GM19238 (cell line): ENCODE results near the gene STAMBP.
A peak's percentile ranks its signal among the peaks of the same experiment; 100 is the strongest.
"Not testable (repeated sequence)": the region's sequence is repeated elsewhere in the genome, so short reads cannot be mapped to it uniquely, and the experiment has no call there.

Experiments
- DNase-seq: peaks from one replicate; pipeline ENCODE4 v3.0.0; 2011; ENCODE audit warnings: low spot score; ENCODE audit not compliant: insufficient read length

STAMBP gene

DNA sequence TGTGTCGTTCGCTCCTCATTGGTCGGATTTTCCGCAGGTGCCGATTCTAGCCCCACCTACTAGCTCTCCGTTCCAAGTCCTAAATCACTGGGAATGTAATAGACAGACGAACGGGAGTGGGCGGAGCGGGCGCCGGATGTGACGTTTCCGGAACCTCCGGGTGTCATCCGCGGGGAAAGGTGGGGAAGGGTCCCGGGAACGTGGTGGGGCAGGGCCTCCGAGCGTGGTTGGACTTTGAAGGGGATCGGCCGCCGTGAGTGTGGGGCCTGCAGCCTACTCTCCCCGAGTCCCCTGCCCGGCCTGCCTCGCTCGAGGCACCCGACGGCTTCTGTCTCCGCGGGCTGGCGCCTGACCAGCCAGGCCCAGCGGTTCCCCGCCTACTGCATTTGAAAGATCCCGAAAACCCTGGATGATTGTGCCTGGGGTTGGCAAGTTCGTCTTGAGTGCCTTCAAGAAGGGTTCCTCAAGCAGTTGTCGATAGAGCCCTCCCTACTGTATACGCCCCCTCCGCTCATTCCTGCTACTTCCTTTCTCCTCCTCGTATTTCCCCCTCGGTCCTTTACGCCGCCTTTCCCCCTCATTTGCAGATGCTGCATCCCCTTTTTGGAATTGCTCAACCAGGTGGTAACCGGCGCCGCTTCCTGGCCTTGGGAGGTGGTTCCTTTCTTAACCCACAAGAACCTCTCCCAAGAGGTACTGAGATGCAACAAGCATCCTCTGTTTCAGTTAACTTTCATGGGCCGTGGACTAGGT, at the start of gene STAMBP:
TSS of gene STAMBP (plus strand) at position 144 of the 753 bp plus-strand sequence. CDS start 1,896 bp downstream, outside the sequence.
- peak; percentile 80 for DNase-seq

DNA sequence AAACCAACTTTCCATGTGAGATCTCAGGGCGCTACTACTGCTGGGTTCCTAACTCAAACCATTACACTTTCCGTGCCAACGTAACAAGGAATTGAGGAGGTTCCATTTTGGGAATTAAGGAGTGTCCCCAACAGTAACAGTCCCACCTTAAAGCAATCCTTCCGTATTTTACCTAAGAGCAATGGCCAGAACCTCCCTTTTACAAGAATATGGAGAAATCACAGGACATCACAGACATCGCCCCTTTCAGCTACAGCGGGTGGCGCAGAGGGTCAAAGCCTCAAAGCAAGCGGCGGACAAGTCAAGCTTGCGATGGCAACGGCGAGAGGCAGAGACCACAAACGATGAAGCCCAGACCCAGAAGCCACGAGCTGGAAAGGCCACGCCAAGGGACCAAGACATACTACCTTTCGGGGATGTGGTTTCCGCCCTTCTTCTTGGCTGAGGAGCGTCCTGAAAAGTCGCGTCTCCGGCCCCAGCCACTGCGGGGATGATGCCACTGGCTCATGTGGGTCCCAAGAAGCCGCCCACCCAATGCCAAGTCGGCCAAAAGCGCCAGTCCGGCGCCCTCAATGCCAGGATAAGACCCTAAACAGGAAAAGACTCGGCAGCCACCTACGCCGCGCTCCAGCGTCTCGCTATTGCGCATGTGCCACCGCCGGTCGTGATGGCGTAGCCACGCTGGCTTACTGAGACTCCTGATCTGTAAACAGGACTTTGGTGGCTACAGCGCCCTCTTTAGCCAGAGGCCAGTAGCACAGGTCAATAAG, 49.1 kb upstream of the STAMBP start, which contains the start of gene DUSP11:
TSS of gene DUSP11 (minus strand) at position 637 of the 770 bp plus-strand sequence. CDS start at position 508, 129 bp downstream.
- peak; percentile 84 for DNase-seq

- DNase-seq, result no peak
Observed at GRCh38 chr2:73780237-73780582, 48.6 kb upstream of the STAMBP start.

DNA sequence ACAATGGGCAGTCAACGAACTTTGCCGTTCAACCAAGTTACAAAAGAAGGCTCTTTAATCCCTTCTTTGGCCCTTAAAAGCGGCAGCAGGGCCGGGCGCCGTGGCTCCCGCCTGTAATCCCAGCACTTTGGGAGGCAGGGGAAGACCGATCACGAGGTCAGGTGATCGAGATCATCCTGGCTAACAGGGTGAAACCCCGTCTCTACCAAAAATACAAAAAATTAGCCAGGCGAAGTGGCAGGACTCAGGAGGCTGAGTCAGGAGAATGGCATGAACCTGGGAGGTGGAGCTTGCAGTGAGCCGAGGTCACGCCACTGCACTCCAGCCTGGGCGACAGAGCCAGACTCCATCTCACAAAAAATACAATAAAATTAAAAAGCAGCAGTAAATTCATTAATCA, 45.4 kb upstream of the STAMBP start:
- DNase-seq, result not testable (repeated sequence)

- not testable (repeated sequence) for DNase-seq
Observed at GRCh38 chr2:73783883-73784282, 44.9 kb upstream of the STAMBP start, which contains the start of gene C2orf78. Gene C2orf78, plus strand, starts transcription at chr2:73784183. Its CDS starts 127 bp downstream, at chr2:73784310.

DNA sequence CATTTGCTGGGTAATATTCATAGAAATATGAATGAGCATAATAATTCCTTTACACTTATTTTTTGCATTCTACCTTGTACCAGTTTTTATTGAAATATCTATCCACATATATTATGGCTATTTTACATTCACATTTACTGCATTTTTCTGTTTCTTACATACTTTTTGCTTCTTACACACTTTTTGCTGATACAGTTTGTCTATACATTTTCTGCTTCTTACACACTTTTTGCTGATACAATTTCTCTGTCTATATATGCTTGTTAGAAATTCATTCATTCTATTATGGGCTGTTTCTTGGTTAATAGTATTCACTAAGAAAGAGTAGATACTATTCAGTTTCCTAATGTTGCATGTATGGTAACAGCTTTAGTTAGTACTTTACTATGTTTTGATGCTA, 16.9 kb upstream of the STAMBP start:
- no peak for DNase-seq

DNA sequence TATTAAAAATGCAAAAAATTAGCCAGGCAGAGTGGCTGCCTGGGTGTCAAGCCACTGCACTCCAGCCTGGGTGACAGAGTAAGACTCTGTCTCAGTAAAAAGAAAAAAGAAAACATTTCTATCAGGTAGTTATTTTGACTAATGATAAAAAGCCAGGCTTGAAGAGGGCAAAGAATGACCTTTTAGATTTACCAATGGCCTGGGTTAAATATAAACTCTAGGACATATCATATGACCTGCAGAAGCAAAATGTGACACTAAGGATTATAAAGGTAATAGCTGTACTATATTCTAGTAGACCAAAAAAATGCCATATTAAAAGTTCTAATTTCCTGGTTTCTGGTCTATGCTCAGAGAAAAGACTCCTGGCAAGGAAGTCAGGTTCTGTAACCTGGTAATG, 16.1 kb upstream of the STAMBP start:
- DNase-seq, result no peak

DNA sequence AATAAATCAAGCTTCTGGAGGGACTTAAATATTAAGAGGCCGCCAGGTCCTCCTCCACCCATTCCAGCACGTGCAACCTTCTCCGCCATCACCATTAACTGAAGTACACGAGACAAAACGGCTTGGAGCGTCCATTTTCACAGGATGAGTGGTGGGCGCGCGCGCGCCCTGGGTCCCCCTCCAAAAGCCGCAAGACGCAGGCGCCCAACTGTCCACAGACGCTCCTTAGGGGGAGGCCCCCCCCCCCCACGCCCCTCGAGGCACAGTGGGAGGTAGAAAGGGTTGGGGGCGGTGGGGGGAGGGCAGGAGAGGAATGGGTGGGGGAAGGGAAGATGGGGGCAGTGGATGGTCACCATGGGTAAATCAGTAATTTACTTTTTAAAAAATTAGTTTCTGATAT, 10.5 kb upstream of the STAMBP start:
- DNase-seq, result no peak

- DNase-seq, result no peak
Observed at GRCh38 chr2:73821227-73821626, 7.5 kb upstream of the STAMBP start.

GRCh38 chr2:73821669-73822068, 7.1 kb upstream of the STAMBP start:
- no peak for DNase-seq

GRCh38 chr2:73822276-73822675, 6.5 kb upstream of the STAMBP start:
- DNase-seq, result no peak

GRCh38 chr2:73822991-73823390, 5.8 kb upstream of the STAMBP start:
- DNase-seq, result no peak

DNA sequence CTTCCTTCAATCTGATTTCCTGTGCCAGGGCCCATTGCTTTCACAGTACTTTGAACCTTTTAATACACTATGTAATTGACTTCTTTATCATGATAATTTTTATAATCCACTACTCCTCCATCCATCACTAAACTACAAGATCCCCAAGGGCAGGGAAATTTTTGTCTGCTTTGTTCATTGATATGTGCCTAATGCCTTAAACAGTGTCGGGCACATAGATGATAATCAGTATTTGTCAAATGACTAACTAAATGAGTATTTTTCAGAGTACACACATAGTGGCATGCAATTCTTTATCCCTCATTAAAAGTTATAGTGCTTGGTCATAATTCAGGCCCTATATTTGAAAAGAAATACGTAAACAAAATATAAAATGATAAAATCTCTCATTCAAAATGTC, 5.3 kb upstream of the STAMBP start:
- no peak for DNase-seq

DNA sequence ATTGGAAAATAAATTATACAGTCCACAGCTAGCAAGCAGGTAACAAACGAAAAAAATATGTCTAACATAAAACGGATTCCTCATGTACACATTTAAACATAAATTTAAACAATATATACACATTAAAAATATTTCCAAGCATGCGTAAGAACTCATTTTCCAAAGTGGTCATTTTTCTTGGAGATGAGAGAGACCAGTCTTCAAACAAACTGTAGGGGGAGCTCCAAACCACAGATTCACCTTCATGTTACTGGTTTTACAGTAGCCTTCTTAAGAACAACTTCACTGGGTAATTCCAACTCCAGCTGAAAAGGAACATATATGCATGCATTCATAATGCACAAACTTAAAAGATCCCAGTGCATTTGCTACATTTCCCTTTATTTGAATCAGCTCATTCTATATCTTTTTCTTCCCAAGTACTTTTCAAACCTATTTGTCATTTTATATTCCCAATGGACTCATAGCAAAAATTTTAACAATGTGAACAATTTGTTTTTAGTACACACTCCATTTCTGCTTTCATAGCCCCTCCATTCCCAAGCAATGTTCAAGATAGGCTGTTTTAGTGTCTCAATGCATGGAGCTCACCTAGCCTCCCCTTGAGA, 4.7 kb upstream of the STAMBP start:
- no peak for DNase-seq

GRCh38 chr2:73825408-73825807, 3.4 kb upstream of the STAMBP start:
- no peak for DNase-seq

DNA sequence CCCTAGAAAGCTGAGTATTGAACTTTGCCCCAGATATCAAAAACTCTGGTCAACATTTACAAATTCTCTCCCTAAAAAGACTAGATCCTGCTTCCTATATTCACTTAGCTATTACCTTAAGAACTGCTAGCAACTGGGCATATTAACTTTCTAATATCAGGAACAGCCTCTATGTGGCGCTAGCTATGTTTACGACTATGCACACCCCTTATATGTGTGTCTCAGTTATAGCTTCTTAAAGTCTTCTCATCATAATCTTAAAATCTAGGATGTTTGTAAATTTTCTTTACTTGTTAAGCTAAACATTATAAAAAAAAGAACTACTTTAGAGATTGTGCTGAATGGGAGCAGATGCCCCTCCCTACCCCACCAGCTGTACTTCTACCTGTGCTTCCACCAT, 1.7 kb upstream of the STAMBP start:
- no peak for DNase-seq

DNA sequence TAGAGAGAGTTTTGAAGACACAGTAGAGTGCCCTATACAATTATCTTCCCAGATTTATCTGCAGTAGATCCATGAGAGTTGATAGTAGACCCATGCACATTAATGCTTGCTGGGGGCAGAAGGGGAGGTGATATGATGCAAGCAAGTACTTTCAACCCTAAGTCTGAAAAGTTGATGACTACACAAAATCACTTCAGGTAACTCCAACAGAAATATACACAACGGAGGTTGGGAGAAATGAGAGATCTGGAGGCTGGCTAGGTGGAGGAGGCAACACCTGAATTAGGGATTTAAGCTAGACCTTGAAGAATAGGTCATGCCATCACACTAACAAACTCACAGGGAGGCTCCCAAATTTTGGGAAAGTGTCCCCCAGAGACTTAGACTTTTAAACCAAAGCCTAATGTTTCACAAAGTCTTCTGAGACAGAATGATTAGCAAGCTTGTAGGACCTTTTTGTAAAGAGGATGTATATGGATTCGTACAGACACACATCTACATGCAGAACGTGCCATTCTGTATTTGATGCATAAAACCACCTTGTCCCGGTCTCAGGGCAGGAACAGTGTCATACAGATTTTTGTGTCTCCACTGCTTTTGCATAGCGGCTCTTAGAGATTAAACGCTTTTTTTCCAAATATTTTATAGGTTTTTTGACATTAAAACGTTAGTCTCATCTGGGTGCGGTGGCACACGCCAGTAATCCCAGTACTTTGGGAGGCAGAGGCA, 937 bp upstream of the STAMBP start:
- no peak for DNase-seq

- DNase-seq, result no peak
Observed at GRCh38 chr2:73828389-73828817, 358 bp upstream of the STAMBP start.

DNA sequence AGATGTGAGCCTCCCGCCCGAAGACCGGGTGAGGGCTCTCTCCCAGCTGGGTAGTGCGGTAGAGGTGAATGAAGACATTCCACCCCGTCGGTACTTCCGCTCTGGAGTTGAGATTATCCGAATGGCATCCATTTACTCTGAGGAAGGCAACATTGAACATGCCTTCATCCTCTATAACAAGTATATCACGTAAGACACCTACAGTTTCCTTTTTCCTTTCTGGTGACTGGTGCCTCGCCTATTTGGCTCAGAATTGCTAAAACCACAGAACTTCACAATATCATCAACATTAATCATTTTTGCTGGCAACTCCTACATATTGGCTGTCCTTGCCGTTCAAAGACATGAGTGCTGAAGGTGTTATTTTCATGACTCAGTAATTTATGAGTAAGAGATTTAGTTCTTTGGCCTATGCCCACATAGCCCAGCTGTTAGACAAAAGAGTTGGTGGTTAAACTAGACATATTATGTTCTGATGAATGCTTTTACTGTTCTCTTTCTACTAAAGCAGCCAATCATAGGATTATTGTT, 2.2 kb downstream of the STAMBP start:
- no peak for DNase-seq

DNA sequence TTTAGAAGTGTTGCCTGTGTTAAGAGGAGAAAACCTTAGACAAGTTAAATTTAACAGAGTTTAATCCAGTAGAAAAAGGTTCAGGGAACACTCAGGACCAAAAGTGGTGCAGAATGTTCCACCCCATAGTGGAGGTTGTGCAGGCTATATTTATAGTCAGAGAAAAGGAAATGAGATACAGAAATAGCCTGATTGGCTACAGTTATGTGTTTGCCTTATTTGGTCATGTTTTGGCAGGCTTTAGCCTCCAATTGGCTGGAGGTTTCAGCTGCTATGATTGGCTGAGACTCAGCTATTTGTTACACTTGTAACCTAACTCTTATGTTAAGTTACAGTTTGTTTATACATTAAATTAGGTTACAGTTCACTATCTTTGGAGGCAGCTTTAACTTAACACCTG, 4.2 kb downstream of the STAMBP start:
- DNase-seq, result no peak
